HG02884 (cell line): ENCODE results near the gene RPL35A.
"Not testable (repeated sequence)": the region's sequence is repeated elsewhere in the genome, so short reads cannot be mapped to it uniquely, and the experiment has no call there.

Source experiments
- ATAC-seq: cut with Tn5 transposase; IDR thresholded peaks from one replicate; pipeline ENCODE4 v1.9.1; 2021; ENCODE audit warnings: mild to moderate bottlenecking, moderate library complexity; ENCODE audit not compliant: unreplicated experiment

RPL35A gene

DNA sequence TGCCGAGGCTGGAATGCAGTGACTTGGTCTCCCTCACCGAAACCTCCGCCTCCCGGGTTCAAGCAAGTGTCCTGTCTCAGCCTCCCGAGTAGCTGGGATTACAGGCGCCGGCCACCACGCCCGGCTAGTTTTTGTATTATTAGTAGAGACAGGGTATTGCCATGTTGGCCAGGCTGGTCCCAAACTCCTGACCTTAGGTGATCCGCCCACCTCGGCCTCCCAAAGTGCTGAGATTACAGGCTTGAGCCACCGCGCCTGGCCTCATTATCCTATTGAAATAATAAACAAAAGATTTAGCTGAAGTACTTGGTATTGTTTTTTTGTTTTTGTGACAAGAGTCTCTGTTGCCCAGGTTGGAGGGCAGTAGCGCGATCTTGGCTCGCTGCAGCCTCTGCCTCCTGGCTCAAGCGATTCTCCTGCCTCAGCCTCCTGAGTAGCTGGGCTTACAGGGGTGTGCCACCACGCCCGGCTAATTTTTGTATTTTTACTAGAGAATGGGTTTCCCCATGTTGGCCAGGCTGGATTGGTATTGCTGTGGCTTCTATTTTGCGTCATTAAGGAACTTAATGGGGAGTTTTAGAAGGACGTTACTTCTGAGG, 1.5 kb downstream of the RPL35A start:
- ATAC-seq, result no peak

DNA sequence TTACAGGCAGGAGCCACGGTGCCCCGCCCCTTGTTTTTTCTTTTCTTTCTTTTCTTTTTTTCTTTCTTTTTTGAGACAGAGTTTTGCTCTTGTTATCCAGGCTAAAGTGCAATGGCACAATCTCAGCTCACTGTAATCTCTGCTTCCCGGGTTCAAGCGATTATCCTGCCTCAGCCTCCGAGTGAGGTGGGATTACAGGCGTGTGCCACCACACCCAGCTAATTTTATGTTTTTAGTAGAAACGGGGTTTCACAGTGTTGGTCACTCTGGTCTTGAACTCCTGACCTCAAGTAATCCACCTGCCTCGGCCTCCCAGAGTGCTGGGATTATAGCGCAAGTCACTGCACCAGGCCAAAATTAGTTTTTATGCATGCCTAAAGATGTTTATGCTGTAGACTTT, 2.5 kb downstream of the RPL35A start:
- no peak for ATAC-seq

DNA sequence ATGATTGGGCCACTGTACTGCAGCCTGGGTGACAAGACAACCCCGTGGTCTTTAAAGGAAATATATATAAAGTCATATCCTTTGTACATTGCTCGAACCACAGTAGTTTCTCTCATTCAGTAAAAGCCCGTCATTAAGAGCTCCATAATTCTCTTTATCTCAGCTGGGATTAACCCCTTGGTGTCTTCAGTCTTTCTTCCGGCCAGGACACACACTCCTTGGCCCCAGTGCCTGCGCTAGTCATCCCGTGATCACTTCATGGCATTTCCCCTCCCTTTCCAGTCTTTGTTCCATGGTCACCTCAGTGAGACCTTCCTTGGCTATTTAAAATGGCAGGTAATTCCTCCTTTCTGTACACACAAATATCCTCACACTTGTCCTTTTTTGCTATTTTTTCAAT, 3.3 kb downstream of the RPL35A start:
- no peak for ATAC-seq

DNA sequence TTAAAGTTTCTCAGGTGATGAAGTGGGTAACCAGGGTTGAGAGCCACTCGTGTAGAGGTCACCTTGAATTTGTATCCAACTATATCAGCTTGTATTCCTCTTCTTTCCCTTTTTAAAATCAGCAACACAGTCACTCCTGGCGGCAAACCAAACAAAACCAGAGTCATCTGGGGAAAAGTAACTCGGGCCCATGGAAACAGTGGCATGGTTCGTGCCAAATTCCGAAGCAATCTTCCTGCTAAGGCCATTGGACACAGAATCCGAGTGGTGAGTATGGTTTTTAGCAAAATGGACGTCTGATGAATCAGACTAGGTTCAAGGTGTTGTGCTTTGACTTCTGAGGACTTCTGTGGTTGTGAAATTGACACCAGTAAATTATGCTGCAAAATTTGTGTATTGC, 3.9 kb downstream of the RPL35A start:
- ATAC-seq, result no peak

DNA sequence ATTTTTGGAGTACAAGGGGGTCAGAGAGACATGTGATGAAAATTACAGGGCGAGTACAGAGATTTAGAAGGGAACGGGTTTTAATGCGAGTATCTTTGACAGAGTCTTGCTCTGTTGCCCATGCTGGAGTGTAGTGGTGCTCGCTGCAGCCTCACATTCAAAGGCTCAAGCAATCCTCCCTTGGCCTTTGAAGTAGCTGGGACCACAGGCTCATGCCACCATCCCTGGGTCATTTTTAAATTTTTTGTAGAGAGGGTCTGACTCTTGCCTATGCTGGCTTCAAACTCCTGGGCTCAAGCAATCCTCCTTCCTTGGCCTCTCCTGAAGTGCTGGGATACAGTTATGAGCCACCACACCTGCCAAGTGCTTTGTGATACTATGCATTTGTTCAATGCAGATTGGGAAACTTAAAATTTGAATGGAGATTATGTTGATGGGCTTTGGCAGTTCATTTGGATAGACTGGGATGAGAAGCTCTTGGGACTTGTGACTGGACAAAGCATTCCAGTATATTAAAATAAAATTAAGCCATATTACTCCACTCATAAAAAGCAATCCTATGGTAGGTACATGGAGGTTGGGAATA, 6.0 kb downstream of the RPL35A start:
- no peak for ATAC-seq

DNA sequence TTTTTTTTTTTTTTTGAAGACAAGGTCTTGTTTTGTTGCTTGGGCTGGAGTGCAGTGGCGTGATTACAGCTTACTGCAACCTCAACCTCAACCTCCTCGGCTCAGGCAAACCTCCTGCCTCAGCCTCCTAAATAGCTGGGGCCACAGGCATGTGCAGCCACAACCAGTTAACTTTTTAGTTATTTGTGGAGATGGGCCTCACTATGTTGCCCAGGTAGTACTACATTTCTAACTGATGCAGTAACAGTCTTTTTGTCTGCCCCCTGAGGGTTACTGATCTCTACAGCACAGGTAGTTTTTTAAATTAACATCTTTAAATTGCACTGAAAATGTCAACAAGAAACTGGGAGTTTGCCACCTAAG, 6.6 kb downstream of the RPL35A start:
- ATAC-seq, result no peak

DNA sequence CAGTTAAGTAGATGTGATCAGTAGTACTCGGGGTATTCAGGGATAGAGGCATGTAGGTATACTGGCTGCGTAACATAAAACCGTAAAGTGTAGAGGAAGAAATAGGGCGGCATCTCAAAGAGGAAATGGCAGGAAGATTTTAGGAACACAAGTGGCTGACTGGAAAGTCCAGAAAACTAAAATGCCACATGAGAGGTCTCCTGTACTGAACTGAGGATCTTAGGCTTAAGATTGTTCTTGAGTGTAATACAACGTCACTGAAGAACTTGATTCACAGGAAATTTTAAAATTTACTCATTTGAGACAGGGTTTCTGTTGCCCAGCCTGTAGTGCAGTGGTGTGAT, 7.8 kb downstream of the RPL35A start:
- ATAC-seq, result no peak

DNA sequence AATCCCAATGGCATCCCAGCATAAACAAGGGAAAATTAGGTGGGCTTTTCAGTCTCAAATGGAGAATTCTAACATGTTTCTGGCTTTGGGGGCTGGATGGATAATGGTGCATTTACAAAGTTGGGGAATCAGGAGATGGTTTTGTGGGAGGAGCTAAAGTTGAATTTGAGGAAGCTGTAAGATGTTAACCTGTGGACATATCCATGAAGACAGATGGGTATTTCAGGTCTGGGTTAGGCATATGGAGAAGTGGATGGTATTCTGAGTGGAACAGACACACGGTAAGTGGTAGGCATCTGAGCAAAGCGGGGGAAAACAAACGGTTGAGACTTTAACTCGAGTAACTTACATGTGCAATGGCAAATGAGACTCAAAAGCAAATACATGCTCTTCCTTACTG, 8.4 kb downstream of the RPL35A start:
- ATAC-seq, result no peak

DNA sequence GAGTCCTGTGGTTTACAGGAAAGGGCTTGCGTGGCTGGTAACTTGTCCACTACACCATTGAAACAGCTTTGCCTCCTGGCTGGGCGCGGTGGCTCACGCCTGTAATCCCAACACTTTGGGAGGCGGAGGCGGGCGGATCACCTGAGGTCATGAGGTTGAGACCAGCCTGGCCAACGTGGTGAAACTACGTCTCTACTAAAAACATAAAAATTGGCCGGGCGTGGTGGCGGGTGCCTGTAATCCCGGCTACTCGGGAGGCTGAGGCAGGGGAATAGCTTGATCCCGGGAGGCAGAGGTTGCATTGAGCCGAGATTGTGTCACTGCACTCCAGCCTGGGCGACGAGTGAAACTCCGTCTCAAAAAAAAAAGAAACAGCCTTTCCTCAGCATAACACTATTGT, 8.9 kb downstream of the RPL35A start:
- not testable (repeated sequence) for ATAC-seq

DNA sequence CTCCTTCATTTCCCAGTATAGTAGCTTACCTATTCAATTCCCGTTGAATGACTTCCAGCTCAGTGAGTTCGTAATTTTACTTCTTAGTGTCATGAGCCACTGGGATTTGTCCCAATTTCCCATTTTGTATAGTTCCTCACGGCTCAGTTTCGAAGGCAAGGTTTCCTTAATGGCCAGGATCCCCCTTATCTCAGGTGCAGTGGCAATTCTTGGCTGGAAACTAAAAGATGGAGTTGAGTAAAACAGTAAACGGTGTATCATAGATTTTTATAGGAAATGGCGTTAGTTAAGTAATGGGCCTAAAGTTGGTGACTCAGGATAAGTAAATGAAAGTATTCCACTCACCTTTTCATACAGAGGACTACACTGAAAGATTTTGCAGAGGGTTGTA, 9.5 kb downstream of the RPL35A start:
- ATAC-seq, result no peak

DNA sequence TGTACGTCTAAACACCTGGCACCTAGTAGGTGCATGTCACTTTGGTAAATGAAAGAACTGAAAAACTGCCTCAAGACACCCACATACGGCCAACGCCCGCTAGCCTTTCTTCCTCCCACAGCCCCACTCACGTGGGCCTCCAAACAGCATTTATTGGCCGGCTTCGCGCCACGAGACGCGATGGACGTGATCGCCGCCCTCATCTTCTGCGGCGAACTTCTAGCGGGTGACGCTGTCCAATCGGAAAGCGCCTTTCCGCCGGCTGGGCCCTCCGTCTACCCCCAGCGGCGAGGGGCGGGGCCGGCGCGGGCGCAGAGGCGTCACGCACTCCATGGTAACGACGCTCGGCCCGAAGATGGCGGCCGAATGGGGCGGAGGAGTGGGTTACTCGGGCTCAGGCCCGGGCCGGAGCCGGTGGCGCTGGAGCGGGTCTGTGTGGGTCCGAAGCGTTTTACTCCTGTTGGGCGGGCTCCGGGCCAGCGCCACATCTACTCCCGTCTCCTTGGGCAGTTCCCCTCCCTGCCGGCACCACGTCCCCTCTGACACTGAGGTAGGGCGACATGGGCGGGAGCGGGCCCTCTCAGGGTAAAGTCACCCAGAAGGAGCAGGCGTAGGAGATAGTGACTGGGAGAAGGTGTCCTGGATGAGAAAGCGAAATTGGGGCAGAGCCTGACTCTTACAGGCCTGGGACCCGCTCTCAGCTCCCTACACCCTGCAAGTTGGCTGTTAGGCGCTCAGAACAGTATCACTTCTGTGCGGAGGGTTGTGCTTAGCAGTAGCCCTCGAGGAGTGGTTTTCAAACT, 10.1 kb downstream of the RPL35A start, which contains the start of gene LMLN:
TSS of gene LMLN (plus strand) at position 327 of the 803 bp plus-strand sequence. CDS start at position 356, 29 bp downstream.
- ATAC-seq, result peak; percentile 96

DNA sequence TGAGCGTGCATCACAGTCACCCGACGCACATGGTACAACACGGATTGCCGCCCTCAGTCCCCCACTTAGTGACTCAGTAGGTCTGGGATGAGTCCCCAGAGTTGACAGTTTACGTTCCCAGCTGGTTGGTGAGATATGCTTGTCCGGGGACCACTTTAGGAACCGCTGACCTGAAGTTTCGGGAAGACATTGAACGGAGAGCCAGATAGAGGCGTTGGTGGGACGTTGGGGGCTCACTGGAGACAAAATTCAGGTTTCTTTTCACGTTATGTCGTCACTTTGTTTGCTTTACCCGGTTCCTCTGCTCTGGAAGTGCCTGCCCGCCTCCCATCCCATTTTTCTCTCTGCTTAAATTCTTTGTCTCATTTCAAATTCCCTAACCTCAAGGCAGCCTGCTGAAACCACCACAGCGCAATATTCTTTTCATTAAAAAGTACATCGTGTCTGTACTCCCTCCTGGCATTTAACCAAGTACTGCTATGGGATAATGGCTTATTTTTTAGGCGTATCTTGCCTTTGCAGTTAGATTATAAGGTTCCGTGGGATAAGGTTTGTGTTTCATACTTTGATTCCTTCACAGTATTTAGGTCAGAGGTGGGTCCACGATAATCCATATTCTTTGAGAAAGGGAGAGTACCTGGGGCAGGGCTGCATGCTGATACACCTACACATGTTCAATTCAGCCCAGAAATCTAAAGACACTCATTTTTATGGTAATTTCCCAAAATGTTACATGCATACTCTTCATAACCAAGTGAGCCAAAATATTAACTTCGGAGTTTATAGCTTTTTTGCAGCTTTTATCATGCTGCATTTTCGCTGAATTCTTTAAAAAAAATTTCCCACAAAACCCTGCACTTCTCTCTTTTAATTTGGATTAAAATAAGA, 10.9 kb downstream of the RPL35A start:
- ATAC-seq, result no peak

DNA sequence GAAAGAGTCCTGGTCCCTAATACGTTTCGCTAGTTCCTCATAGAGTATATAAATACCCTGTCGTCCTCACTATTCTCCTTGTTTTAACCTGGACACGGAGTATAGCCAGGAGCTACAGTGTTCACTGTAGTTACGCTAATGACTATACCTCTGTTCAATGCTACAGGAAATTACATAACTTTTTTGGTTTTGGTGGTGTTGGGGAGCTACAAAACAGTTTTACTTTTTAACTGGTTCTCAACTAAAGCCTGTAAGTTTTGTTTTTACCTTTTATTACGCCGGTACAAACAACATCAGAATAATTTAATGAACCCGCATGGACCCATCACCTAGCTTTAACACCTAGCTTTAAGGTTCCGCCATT, 11.6 kb downstream of the RPL35A start:
- ATAC-seq, result no peak

DNA sequence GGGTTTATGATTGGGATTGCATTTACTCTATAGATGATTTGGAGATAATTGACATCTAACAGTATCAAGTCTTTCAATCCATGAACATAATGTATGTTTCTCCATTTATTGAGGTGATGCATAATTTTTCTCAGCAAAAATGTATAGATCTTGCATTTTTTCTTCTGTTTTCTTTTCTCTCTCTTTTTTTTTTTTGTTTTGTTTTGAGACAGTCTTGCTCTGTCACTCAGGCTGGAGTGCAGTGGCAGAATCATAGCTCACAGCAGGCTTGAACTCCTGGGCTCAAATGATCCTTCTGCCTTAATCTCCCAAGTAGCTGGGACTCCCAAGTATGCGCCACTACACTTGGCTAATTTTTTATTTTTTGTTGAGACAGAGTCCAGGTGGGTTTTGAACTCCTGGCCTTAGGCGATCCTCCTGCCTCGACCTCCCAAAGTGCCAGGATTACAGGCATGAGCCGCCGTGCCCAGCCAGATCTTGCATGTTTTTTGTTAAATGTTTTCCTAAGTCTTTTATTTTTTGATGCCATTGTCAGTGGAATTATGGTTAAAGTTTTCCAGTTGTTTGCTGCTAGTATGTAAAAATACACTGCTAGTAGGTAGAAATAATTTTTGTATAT, 13.1 kb downstream of the RPL35A start:
- no peak for ATAC-seq

DNA sequence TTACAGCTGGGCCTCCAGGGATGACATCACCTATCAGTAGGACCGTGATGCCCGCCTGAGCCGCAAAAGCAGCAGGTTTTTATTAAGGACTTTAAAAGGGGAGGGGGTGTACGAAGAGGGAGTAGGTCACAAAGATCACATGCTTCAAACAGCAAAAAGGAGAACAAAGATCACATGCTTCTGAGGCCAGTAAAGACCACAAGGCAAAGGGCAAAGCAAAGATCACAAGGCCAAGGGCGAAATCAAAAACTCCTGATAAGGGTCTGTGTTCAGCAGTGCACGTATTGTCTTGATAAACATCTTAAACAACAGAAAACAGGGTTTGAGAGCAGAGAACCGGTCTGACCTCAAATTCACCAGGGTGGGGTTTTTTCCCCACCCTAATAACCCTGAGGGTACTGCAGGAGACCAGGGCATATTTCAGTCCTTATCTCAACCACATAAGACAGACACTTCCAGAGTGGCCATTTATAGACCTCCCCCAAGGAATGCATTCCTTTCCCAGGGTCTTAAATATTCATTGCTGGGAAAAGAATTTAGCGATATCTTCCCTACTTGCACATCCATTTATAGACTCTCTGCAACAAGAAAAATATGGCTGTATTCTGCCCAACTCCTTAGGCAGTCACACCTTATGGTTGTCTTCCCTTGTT, 17.5 kb downstream of the RPL35A start:
- not testable (repeated sequence) for ATAC-seq

DNA sequence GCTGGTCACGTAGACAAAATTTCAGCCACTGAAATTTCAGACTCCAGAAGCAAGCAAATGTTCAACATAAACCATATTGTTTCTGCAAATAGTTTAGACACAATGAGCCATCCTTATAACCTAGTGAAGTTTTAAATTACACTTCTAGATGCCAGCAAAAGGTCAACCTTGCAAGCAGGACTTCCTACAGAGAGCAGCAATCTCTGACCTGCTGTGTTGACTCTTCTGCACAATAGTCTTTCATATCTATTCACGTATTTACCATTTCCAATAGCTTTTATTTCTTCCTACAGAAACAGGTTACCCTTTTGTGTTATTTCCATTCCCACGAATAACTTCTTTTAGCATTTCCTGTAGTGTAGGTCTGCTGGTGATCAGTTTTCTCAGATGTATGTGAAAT, 20.6 kb downstream of the RPL35A start:
- no peak for ATAC-seq

DNA sequence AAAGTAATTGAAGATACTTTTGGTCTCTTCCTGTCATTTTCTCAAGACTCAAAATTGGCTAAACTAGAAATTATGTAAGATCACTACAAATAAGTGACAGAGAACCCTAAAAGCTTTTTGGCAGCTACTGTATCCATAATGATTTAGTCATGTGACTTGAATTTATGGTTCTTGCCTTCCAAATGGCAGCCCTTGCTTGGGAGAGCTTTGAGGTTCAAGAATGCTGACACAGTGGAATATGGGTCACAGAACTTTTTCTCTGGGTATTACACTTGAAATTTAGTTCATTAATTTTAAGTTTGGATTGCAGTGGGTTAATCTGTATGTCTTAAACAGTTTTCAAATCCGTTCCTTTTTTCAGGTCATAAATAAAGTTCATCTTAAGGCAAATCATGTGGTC, 24.0 kb downstream of the RPL35A start:
- ATAC-seq, result no peak

DNA sequence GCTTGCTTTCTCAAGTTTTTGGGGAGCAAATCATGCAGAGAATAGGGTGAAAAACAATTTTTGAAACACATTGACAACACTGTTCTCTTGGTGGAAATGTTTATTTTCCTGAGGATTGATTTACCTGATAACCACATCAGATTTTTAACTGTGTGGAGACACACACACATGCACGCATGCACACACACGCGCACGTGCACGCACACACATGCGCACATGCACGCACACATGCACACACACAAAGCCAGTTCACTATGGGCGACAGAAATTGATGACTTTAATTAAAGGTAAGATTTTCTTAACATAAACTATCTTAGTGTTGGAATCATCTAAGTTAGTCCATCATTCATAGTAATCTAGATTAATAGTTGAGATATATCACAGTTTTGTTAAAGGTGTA, 25.3 kb downstream of the RPL35A start:
- no peak for ATAC-seq

DNA sequence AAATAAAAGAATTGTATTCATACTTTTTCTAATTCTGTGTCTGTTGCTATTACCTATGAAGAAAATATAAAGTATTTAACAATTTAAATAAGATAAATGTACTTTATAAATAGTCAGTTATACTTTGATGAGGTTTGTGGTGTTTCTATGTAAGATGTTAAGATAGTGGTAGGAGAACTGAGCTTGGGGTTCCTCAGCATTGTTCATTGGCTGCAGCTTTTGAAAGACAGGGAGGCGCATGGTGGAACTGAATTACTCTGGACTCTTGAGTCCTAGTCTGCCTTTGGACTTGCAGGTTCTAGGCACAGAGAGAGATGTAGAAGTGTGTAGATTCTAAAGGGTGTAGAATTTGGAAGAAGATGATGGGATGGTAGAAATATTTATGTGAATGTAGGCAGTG, 33.1 kb downstream of the RPL35A start:
- no peak for ATAC-seq

DNA sequence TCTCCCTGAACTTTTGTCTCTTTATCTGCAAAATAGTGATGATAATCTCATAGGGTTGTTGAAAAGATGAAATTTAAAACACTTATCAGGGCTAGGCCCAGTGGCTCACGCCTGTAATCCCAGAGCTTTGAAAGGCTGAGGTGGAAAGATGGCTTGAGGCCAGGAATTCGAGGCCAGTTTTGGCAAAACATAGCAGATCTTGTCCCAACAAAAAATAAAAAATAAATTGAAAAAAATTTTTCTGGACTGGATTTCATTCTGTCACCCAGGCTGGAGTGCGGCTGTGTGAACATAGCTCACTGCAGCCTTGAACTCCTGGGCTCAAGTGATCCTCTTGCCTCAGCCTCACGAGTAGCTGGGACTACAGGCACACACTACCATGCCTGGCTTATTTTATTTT, 39.7 kb downstream of the RPL35A start:
- ATAC-seq, result no peak

DNA sequence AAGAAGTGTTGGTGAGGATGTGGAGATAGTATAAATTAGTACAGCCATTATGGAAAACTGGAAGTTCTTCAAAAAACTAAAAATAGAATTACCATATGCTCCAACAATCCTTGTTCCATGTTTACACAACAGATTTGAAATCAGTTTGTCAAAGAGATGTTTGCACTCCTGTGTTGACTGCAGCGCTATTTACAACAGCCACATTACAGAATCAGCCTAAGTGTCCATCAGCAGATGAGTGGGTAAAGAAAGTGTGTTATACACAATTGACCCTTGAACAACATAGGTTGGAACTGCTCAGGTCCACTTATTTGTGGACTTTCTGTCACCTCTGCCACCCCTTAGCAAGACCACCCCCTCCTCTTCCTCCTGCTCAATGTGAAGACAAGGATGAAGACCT, 44.7 kb downstream of the RPL35A start:
- ATAC-seq, result no peak
